A673 (cell line): ENCODE measurements around the gene B3GNT8.

ENCODE experiments used
- CTCF ChIP-seq: fragments of 300-800, 200-600 bp; sonication (generic); conservative IDR thresholded peaks from 2 replicates; pipeline ENCODE4 v1.5.1; 2017; ENCODE audit warnings: low read depth, mild to moderate bottlenecking, antibody characterized with exemption, low read length, moderate library complexity, mixed read lengths
- EZH2 ChIP-seq: fragments of 200-600 bp; sonication (generic); IDR thresholded peaks from 2 replicates; pipeline ENCODE4 v1.6.1; 2017; ENCODE audit warnings: borderline replicate concordance, low read depth, mild to moderate bottlenecking, mixed read lengths, antibody characterized with exemption, low read length; ENCODE audit not compliant: poor library complexity, severe bottlenecking

GRCh38 chr19:41447732-41448332 lies 20.7 kb upstream of the B3GNT8 start:
- TF ChIP-seq CTCF (0 out of 2 replicates have a peak, but pooled peaks have one; percentile 21), EZH2 (no peak)
